ENCODE data around the gene TIPIN.
"Not testable (repeated sequence)": the region's sequence is repeated elsewhere in the genome, so short reads cannot be mapped to it uniquely, and the experiment has no call there.

The TIPIN gene

DNA sequence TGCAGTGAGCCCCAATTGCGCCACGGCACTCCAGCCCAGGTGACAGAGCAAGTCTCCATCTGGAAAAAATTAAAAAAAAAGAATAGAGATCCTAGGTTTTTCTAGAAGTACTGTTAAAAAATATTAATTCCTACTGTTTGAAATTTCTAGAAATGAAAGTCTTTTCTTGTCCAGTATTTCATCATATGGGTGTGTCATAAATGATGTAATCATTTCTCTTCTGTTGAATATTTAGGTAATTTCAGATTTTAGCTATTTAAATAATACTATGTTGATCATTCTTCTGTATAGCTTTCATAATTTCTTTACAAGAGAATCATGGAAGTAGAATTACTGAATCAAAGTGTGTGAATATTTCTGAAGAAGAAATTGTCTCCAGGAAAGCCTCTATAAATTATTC, 24.9 kb upstream of the TIPIN start:
- not testable (repeated sequence) for H3K4me3 ChIP-seq (ENCODE audit: low read length in 2 of 2); H3K4me1 ChIP-seq (ENCODE audit: control insufficient read depth, insufficient read depth, low read length); H3K9ac ChIP-seq (ENCODE audit: low read length in 2 of 2); H3K27me3 ChIP-seq (ENCODE audit: control insufficient read depth in 1 of 2, insufficient read depth in 2 of 2, low read length in 2 of 2); H3K9me3 ChIP-seq (ENCODE audit: control insufficient read depth in 2 of 2, low read length in 2 of 2); H3K27ac ChIP-seq (ENCODE audit: low read length); H3K36me3 ChIP-seq (ENCODE audit: control insufficient read depth in 2 of 2, insufficient read depth in 2 of 2, low read length in 2 of 2)

GRCh38 chr15:66378814-66379430, 22.4 kb upstream of the TIPIN start:
- Histone ChIP-seq H3K4me1 (ENCODE audit: control insufficient read depth, insufficient read depth, low read length) (no peaks in the 10 kb centered on the region), H3K36me3 (ENCODE audit: control insufficient read depth in 2 of 2, insufficient read depth in 2 of 2, low read length in 2 of 2) (no peaks in the 10 kb centered on the region), H3K9me3 (ENCODE audit: control insufficient read depth in 2 of 2, low read length in 2 of 2) (no peaks in the 10 kb centered on the region), H3K9ac (ENCODE audit: low read length in 2 of 2) (no peak overlapping the region), H3K4me3 (ENCODE audit: low read length in 2 of 2) (no peak overlapping the region), H3K27ac (ENCODE audit: low read length) (no peak overlapping the region), H3K27me3 (ENCODE audit: control insufficient read depth in 1 of 2, insufficient read depth in 2 of 2, low read length in 2 of 2) (no peaks in the 10 kb centered on the region)

DNA sequence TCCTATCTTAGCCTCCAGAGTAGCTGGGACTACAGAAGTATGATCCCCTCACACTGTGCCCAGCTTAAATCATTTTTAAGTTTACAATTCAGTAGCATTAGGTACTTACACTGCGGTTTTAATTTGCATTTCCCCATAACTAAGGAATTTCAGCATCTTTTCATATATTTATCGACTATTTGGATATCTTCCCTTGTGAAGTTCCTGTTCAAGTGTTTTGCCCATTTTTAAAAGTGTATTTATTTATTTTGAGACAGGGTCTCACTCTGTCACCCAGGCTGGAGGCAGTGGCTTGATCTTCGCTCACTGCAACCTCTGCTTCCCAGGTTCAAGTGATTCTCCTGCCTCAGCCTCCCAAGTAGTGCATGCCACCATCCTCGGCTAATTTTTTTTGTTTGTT, 17.7 kb upstream of the TIPIN start:
- Histone ChIP-seq H3K9me3 (ENCODE audit: control insufficient read depth in 2 of 2, low read length in 2 of 2) (no peaks in the 10 kb centered on the region), H3K27me3 (ENCODE audit: control insufficient read depth in 1 of 2, insufficient read depth in 2 of 2, low read length in 2 of 2) (no peaks in the 10 kb centered on the region), H3K4me3 (ENCODE audit: low read length in 2 of 2) (no peak overlapping the region), H3K4me1 (ENCODE audit: control insufficient read depth, insufficient read depth, low read length) (no peaks in the 10 kb centered on the region), H3K9ac (ENCODE audit: low read length in 2 of 2) (no peak overlapping the region), H3K36me3 (ENCODE audit: control insufficient read depth in 2 of 2, insufficient read depth in 2 of 2, low read length in 2 of 2) (no peaks in the 10 kb centered on the region), H3K27ac (ENCODE audit: low read length) (no peak overlapping the region)

DNA sequence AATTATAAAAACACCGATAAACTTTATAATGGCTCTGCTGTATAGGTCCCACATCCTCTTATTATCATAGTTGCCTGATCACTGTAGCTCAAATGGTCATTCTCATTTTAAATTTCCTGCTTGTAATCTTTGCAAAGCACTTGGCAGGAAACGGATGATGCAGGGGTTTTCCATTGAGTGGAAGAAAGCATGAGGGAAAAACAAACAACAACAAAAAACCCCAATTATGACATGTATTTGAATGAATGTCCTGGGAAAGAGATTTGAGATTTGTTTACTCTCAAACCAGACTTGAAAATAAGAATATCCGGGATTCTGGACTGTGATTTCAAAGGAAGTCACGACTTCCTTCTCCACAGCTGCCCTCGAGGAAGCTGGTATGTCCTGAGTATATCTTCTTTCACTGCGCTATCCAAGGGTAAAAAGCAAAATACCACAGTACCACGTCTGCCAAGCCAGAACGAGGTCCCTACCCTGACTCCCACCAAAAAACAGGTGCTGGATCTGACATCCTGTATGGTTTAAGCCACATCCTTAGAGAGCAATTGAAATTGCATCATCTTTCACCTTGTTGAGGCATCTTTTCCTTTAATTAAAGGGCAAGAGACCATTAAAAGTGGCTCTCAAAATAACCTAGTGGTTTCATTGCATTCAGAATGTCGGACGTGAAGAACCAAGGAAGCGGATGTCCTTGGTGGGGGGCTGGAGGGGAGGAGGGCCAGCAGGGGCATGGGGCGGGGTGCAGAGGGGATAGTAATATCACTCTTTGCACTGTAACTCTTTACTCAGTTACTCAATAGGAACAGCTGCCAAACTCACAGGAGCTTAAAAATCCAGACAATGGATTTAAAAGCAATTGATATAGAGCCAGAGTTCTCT, 13.5 kb upstream of the TIPIN start:
- Histone ChIP-seq H3K4me3 (ENCODE audit: low read length in 2 of 2) (peak overlapping the region; percentile 50 to 54), H3K27me3 (ENCODE audit: control insufficient read depth in 1 of 2, insufficient read depth in 2 of 2, low read length in 2 of 2) (no peaks in the 10 kb centered on the region), H3K4me1 (ENCODE audit: control insufficient read depth, insufficient read depth, low read length) (no peaks in the 10 kb centered on the region), H3K27ac (ENCODE audit: low read length) (no peak overlapping the region), H3K9ac (ENCODE audit: low read length in 2 of 2) (peak overlapping the region; percentile 14 to 58), H3K9me3 (ENCODE audit: control insufficient read depth in 2 of 2, low read length in 2 of 2) (no peaks in the 10 kb centered on the region), H3K36me3 (ENCODE audit: control insufficient read depth in 2 of 2, insufficient read depth in 2 of 2, low read length in 2 of 2) (no peaks in the 10 kb centered on the region)

DNA sequence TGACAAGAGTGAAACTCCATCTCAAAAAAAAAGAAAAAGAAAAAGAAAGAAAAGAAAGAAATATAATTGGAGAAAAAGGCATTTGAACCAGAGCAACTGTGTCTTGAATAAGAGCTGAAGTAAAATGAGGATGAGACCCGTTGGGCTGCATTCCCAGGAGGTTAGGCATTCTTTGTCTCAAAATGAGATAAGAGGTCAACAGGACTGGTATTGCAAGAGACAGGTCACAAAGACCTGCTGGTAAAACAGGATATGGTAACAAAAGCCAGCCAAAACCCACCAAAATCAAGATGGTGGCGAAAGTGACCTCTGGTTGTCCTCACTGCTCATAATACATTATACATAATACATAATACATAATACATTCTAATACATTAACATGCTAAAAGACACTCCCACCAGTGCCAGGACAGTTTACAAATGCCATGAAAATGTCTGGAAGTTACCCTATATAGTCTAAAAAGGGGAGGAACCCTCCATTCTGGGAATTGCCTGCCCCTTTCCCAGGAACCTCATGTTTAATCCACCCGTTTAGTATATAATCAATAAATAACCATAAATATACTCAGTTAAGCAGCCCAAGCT, 8.6 kb upstream of the TIPIN start:
- H3K9ac ChIP-seq (ENCODE audit: low read length in 2 of 2), result no peak overlapping the region
- no peaks in the 10 kb centered on the region for H3K27me3 ChIP-seq (ENCODE audit: control insufficient read depth in 1 of 2, insufficient read depth in 2 of 2, low read length in 2 of 2)
- H3K9me3 ChIP-seq (ENCODE audit: control insufficient read depth in 2 of 2, low read length in 2 of 2), result no peaks in the 10 kb centered on the region
- H3K27ac ChIP-seq (ENCODE audit: low read length), result no peak overlapping the region
- no peaks in the 10 kb centered on the region for H3K36me3 ChIP-seq (ENCODE audit: control insufficient read depth in 2 of 2, insufficient read depth in 2 of 2, low read length in 2 of 2)
- no peaks in the 10 kb centered on the region for H3K4me1 ChIP-seq (ENCODE audit: control insufficient read depth, insufficient read depth, low read length)
- no peak overlapping the region for H3K4me3 ChIP-seq (ENCODE audit: low read length in 2 of 2)

GRCh38 chr15:66362776-66363175, 6.3 kb upstream of the TIPIN start:
- Histone ChIP-seq H3K27ac (ENCODE audit: low read length) (no peak overlapping the region), H3K9me3 (ENCODE audit: control insufficient read depth in 2 of 2, low read length in 2 of 2) (no peaks in the 10 kb centered on the region), H3K4me1 (ENCODE audit: control insufficient read depth, insufficient read depth, low read length) (no peaks in the 10 kb centered on the region), H3K9ac (ENCODE audit: low read length in 2 of 2) (no peak overlapping the region), H3K36me3 (ENCODE audit: control insufficient read depth in 2 of 2, insufficient read depth in 2 of 2, low read length in 2 of 2) (no peaks in the 10 kb centered on the region), H3K4me3 (ENCODE audit: low read length in 2 of 2) (no peak overlapping the region), H3K27me3 (ENCODE audit: control insufficient read depth in 1 of 2, insufficient read depth in 2 of 2, low read length in 2 of 2) (no peaks in the 10 kb centered on the region)

DNA sequence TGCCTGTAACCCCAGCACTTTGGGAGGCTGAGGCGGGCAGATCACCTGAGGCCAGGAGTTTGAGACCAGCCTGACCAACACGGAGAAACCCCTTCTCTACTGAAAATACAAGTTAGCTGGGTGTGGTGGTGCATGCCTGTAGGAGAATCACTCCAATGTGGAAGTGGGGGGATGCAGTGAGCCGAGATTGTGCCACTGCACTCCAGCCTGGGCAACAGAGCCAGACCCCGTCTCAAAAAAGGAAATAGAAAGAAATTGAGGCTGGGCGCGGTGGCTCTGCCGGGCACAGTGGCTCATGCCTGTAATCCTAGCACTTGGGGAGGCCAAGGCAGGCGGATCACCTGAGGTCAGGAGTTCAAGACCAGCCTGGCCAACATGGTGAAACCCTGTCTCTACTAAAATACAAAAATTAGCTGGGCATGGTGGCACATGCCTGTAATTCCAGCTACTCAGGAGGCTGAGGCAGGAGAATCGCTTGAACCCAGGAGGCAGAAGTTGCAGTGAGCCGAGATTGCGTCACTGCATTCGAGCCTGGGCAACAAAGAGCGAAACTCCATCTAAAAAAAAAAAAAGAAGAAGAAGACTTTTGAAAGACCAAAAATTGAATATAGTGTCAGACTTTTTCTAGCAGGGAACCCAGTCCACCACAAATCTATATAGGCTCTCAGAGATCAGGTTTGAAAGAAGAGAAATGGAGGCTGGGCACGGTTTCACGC, 5.4 kb upstream of the TIPIN start:
- H3K36me3 ChIP-seq (ENCODE audit: control insufficient read depth in 2 of 2, insufficient read depth in 2 of 2, low read length in 2 of 2); H3K4me3 ChIP-seq (ENCODE audit: low read length in 2 of 2); H3K27ac ChIP-seq (ENCODE audit: low read length); H3K27me3 ChIP-seq (ENCODE audit: control insufficient read depth in 1 of 2, insufficient read depth in 2 of 2, low read length in 2 of 2); H3K9me3 ChIP-seq (ENCODE audit: control insufficient read depth in 2 of 2, low read length in 2 of 2); H3K4me1 ChIP-seq (ENCODE audit: control insufficient read depth, insufficient read depth, low read length); H3K9ac ChIP-seq (ENCODE audit: low read length in 2 of 2): not testable (repeated sequence)

- peaks cover 8% of the 10 kb centered on the region for H3K4me1 ChIP-seq (ENCODE audit: control insufficient read depth, insufficient read depth, low read length)
- no peaks in the 10 kb centered on the region for H3K9me3 ChIP-seq (ENCODE audit: control insufficient read depth in 2 of 2, low read length in 2 of 2)
- H3K27me3 ChIP-seq (ENCODE audit: control insufficient read depth in 1 of 2, insufficient read depth in 2 of 2, low read length in 2 of 2), result no peaks in the 10 kb centered on the region
- no peak overlapping the region for H3K27ac ChIP-seq (ENCODE audit: low read length)
- no peak overlapping the region for H3K9ac ChIP-seq (ENCODE audit: low read length in 2 of 2)
- H3K36me3 ChIP-seq (ENCODE audit: control insufficient read depth in 2 of 2, insufficient read depth in 2 of 2, low read length in 2 of 2), result no peaks in the 10 kb centered on the region
- H3K4me3 ChIP-seq (ENCODE audit: low read length in 2 of 2), result no peak overlapping the region
These were observed 3.3 kb upstream of the TIPIN start for GRCh38 chr15:66359740-66360139.

DNA sequence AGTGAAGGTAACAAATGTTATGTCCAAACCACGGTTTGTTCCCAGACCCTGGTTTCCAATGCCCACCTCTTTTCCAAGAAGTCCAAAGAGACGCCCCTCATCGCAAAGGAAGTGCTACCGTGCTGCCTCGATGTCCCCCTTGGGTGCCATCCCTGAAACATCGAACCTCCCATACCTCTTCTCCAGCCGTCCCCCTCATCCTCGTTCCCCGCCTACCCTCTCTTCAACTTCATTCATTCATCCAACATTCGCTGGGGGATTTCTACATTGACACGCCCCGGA, 467 bp downstream of the TIPIN start:
- Histone ChIP-seq H3K27me3 (ENCODE audit: control insufficient read depth in 1 of 2, insufficient read depth in 2 of 2, low read length in 2 of 2) (no peaks in the 10 kb centered on the region), H3K9me3 (ENCODE audit: control insufficient read depth in 2 of 2, low read length in 2 of 2) (no peaks in the 10 kb centered on the region), H3K9ac (ENCODE audit: low read length in 2 of 2) (peak overlapping the region; percentile 80 to 89), H3K36me3 (ENCODE audit: control insufficient read depth in 2 of 2, insufficient read depth in 2 of 2, low read length in 2 of 2) (peaks cover 0 to 2% of the 10 kb centered on the region in 2 donors), H3K4me1 (ENCODE audit: control insufficient read depth, insufficient read depth, low read length) (peaks cover 8% of the 10 kb centered on the region), H3K27ac (ENCODE audit: low read length) (peak overlapping the region; percentile 78), H3K4me3 (ENCODE audit: low read length in 2 of 2) (peak overlapping the region; percentile 87 to 91)

GRCh38 chr15:66348530-66348929, 8.0 kb downstream of the TIPIN start:
- not testable (repeated sequence) for H3K4me3 ChIP-seq (ENCODE audit: low read length in 2 of 2); H3K9me3 ChIP-seq (ENCODE audit: control insufficient read depth in 2 of 2, low read length in 2 of 2); H3K27ac ChIP-seq (ENCODE audit: low read length); H3K36me3 ChIP-seq (ENCODE audit: control insufficient read depth in 2 of 2, insufficient read depth in 2 of 2, low read length in 2 of 2); H3K9ac ChIP-seq (ENCODE audit: low read length in 2 of 2); H3K27me3 ChIP-seq (ENCODE audit: control insufficient read depth in 1 of 2, insufficient read depth in 2 of 2, low read length in 2 of 2); H3K4me1 ChIP-seq (ENCODE audit: control insufficient read depth, insufficient read depth, low read length)
